Kidney glomerular epithelial cell (primary cell): ENCODE data around the gene ARHGEF4.
"Not testable (repeated sequence)": the region's sequence is repeated elsewhere in the genome, so short reads cannot be mapped to it uniquely, and the experiment has no call there.

ENCODE experiments used
- DNase-seq: peaks from one replicate; lab custom pipeline; 2025; lab: John Stamatoyannopoulos, UW

Gene ARHGEF4

DNA sequence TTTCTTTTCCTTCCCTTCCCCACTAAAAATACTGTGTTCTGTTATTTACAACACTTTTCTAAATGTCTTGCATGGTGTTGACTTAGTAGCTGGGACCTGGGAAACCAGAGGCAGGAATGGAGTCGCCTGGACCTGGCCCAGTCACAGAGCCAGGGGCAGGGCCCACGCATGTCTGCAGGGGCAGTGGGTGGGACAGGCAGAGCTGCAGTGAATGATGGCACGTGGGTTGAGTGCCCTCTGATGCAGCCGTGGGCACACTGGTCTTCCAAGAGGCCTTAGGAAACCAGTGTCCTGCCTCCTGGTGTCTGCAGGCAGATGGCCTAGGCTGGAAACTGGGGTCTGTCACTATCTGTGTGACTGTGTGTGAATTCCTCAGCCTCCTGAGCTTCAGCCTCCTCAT, 46.8 kb downstream of the ARHGEF4 start:
- DNase-seq: no peak

DNA sequence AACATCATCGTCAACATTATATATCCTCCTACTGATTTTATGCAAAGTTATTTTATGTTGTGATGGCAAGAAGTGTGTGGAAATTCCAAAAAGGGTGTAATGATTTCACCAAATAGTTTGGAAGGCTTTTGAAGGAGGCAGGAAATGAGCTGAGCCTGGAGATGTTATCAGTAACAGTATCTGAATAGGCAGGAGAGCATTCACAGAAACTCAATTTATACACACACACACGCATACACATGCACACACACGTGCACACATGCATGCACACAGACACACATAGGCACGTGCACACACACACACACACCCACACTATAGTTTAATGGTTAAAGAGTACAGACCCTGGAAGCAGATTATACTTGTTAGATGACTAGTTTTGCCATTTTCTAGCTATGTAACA, 47.3 kb downstream of the ARHGEF4 start:
- DNase-seq: no peak

DNA sequence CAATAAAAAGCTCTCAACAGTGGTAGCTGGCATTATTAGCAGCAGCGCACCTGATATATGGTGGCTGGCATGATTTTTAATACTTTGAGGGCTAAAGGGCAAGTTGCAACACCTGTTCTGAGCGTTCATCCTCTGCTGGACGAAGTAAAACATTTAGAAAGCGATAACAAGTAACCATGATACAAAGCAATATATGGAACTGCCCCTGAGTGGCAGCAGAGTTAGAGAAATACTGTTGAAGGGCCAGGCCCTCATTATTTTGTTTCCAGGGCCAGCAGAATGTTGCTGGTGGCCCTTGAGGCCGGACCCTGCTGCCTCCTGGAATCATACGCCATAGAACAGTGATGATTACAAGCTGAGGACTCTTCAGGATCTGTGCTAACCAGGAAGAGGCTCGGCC, 47.8 kb downstream of the ARHGEF4 start:
- DNase-seq: no peak

DNA sequence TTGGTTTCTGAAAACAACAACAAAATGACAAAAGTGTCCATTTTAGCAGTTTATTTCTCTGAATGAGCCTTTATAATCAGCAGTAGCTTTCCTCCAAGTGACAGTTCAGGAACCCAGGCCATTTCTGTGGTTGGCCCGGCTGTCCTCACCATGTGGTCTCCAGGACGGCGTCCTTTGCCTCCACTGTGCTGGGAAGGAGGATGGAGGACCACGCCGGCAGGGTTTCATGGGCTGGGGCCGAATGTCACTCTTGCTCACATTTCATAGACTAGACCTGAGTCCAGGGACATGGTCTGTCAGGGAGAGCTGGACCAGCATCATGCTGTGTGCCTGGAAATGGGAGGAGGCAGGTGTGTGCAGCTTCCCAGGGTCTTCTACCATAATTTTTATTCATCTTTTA, 50.9 kb downstream of the ARHGEF4 start:
- no peak for DNase-seq

DNA sequence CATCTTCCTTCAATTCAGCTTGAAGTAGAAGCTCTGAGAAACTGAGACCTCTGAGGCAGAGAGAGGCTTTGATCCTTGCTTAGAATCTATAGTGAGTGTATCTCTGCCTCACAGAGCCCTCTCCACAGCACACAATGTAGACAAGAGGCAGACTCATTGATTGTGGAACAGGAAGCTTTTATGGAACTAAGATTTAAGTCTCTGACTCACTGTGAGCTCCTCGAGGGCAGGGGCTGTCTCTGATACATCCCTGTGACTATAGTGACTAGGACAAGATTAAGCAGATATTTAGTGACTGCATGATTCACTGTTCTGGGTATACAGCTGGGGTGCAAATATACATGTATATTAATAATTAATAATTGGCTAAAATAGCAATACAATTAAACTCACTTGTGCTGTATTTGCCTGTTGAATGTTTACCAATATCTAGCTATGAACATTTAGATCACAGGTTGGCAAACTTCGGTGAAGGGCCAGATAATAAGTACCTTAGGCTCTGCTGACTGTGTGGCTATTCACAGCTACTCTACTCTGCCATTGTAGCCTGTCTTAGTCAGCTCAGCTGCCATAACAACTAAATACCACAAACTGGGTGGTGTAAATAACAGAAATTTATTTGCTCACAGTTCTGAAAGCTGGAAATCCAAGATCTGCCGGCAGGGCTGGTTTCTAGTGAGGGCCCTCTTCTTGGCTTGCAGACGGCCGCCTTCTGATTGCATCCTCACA, 54.4 kb downstream of the ARHGEF4 start:
- DNase-seq: no peak

DNA sequence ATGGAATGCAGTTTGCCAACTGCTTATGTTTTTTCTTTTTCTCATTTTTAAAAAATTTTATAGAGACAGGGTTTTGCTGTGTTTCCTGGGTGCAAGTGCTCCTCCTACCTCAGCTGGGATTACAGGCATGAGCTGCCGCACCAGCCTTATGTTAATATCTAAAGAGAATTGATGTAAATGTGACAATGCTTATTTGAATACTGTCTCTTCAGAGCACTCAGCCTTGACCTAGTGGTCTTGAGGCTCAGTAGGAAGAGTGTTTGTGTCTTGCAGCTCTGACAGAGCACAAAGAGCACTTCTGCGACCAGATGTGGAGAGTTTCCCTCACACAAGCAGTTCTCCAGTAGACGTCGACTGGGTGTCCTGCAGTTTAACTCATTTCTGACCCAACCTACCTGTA, 55.3 kb downstream of the ARHGEF4 start:
- no peak for DNase-seq

DNA sequence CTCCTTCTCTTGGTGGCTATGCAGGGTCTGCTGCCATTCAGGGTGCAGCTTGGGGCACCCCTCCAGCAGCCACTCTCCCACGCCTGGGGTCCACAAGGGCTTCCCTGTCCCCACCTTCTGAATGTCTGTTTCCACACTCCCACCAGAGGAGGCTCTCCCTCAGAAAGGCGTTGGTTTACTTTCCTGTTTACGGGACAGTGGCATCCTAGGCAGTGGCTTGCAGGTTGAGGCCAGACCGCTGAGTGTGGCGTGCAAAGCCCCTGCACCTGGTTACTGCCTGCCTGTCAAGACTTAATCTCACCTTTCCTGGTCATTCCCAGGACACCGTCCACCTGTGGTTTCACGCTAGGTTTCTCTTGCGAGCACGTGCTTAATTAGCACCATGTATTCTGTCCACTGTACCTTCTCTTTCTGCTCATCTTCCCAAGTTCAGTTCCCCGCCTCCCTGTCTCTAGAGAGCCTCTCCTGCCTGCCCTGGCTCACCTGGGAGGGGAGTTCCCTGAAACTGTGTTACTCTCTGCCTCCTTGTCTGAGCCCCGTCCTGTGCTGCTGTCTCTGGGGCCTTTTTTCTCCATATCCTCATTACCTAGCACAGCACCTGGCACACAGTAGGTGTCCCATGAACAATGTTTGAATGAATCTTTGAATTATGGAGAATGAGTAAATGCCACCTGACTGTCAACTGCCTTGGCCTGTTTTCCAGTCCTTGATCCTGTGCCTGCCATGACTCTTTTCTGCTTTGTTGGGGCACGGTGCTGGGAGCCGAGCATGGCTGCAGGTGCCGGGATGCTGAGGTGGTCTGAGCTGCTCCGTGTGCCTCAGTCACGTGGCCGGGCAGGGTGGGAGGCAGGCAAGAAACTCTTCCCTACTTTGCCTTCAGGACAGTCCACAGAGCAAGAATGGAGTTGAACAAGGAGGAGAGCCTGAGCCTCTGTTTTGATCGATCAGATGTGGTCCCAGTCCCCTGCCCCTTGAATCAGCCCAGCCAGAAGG, 56.4 kb downstream of the ARHGEF4 start:
- no peak for DNase-seq

DNA sequence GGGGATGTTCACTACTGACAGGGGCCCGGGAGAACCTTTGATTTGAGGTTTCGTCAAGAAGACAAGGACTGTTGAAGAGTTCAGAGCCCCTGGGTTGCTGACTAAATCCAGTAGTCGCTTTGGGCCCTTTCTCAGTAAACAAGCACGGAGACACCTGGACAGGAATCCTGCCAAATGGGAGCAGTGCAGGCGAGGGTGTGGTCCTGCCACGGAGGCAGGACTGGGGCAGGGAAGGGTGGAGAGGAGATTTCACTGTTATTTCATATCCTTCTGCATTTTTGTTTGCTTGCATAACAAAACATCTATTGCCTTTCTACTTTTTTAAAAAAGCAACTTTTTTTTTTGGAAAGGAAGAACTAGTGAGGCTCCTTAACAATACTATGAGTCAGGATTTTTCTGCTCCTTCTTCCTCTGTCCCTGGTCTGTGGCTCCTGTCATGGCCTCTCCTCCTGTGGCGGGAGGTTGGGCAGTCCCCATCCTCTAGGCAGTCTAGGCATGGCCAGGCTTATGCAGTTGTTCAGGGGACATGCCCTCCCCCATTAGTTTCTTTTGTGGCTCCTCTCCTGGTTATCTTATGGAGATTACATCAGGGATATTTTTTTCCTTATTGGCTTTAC, 57.7 kb downstream of the ARHGEF4 start:
- DNase-seq: no peak

DNA sequence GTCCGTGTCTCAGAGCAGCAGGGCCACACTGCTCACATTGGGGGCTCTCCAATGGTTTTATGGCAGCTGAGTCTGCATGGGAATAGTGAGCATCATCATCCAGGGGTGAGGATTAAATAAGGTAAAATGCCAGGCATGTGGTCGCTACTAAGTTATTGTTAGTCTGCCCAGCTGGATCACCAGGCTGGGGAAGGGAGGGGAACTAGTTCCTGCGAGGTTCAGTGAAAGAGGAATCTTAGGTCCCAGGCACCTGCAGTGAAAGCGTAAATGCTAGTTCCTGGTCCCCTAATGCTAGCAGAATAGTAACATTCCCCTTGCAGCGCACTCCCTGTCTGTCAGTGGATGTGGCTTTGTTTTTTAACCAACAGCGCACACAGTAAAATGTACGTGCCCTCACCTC, 60.1 kb downstream of the ARHGEF4 start:
- DNase-seq: no peak

DNA sequence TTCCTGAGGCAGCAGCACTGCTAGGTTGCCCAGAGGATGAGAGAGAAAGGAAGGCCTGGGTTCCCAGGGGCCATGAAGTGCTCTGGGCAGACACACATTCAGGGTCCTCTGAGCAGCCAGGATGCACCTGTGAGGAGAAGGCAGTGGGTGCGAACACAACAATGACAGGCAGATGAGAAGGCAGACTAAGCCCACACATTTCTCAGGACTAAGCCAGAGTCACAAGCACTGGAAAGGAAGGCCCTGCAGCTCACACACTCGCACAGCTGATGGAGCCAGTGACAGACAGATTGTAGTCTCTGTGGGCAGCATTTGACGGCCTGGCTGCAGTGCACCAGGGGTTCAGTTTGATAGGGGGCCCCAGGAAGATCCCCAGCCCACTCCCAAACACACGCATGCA, 61.8 kb downstream of the ARHGEF4 start:
- no peak for DNase-seq

DNA sequence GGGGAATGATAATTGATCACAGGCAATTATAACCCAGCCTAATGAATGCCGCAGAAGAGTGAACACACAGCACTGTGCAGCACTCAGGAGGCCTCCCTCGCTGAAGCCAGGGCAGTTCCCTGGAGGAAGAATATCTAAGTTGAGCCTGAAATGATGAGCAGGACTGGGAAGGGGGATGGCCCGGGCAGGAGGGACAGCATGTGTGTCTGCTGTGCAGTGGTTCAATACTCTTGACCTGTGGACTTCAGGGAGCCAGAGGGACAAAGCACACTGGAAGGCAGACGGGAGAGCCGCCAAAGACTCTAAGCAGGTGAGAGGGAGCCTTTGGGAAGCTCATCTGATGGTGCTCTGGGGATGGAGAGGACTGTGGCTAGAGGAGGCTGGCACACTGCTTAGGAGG, 62.6 kb downstream of the ARHGEF4 start:
- no peak for DNase-seq

DNA sequence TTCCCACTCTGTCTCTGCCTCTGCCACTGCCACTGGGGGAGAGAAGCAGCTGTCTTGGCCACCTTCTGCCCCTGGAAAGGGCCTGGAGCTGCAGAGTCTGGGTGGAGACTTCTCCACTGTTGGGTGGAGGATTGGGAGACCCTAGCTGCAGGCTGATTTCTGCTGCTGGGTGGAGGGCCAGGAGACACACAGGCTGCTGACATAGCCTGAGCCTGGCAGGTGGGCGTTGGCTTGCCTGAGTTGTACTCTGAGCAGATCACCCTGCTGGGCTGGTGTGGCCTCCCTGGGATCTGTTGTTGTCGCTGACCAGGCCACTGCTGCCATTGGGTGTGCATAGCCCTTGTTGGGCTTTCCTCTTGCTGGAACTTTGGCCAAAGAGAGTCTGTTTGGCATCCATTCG, 64.3 kb downstream of the ARHGEF4 start:
- no peak for DNase-seq

DNA sequence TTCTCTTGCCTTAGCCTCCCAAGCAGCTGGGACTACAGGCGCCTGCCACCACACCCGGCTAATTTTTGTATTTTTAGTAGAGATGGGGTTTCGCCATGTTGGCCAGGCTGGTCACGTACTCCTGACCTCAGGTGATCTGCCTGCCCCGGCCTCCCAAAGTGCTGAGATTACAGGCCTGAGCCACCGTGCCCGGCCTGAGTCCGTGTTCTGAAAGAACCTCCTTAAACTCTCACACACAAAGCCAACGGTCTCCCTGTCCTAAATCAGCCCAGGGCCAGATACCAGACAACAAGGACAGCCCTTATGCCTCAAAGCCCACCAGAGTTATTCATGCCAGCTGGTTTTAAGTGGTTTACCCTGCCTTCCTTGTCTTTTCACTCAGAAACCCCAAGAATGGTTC, 64.9 kb downstream of the ARHGEF4 start:
- not testable (repeated sequence) for DNase-seq

DNA sequence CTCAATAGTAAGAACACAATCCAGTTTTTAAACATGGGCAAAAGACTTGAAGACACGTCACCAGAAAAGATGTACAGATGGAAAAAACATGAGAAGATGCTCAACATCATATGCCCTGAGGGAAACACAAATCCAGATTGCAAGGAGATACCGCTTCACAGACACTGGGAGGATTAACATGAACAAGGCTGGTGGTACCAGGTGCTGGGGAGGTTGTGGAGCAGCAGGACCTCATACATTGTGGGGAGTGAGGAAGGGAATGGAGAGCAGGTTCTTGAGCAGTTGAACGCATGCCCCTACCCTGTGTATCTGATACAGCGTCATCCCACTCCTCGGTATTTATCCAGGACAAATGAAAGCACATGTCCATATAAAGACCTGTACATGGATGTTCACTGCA, 72.1 kb downstream of the ARHGEF4 start:
- DNase-seq: no peak

DNA sequence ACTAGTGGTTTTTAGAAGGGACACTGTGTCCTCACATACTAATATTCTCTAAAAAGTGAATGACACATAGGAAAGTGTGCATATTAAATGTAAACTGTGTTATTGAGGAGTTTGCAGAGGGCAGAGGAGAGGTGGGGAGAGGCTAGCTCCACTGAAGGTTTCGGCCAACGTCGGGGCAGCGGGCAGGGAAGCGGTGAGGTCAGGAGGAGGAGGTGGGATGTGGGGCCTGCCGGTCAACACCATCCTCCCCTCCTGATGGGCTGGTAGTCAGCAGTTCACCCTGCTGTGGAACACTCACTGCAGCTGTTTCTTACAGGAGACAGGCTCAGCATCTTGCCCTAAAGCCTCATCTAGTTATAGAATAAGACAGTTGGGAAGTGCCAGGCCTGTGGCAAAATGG, 74.2 kb downstream of the ARHGEF4 start:
- no peak for DNase-seq

DNA sequence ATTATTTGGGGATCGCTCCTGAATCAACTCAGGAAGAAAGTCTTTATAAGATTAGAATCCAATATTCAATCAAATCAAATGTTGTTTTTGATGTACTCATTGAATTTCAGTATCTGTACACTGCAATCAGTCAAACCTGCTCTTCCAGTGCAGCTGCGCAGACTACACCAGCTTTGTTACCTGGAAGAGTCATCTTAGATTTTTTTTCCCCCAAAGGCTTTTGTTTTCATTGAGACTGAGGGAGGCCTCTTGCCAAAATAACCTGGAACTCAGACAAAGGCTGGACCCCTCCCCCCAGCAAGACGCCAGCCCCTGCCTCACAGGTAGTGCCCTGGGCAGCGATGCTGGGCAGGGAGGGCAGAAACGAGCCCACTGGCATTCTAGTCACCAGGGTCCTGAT, 74.8 kb downstream of the ARHGEF4 start:
- DNase-seq: no peak

DNA sequence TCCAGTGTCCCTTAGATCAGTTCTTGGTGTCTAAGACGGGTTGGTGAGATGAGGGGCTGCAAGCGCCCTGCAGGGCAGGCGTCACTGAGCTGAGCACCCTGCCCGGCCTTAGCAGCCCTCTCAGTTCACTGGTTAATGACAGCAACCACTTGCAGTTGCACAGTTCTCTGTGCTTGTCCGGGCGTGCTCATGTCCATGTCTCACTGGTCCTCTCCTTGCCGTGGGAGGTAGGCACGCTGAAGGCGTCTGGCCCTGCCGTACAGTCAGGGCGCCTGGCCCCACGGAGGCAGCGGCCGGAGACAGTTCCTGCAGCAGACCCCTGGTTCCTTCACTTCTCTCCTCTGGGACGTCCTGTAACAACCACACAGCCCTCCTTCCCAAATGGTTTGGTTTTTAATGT, 75.3 kb downstream of the ARHGEF4 start:
- DNase-seq: no peak

DNA sequence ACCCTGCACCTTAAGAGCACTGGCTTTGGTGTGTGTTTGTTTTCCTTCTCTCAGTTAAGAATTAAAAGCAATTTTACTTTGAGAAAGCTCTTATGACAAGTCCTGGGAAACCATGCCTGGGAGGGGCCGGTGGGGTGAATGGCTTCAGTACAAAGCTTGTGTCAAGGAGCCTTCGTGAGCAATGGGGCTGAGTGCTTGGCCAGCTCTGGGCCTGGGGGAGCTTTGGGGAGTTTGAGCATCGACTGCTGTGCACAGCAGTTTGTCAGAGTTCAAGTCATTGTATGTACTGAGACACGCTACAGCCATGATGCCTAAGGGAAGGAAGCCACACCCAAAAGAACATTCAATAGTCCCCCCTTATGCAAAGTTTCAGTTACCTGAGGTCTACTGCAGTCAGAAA, 75.8 kb downstream of the ARHGEF4 start:
- no peak for DNase-seq

DNA sequence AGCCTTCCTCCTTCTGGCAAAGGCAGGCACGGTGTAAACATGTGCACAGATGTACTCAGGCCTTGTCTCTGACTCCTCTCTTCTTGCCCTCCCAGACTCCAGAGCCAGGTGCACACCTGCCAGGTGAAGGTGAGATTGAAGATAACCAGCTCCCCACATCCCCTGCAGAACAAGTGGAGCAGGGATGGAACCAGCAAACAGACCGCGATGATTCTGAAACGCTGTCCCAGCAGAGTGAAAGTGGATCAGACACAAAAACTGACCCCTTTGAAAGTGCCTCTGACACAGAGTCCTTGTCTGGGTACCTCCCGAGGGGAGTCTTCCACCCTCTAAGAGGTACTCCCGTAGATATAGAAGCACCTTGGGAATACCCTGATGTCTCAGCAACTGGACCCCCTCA, 77.2 kb downstream of the ARHGEF4 start:
- no peak for DNase-seq

DNA sequence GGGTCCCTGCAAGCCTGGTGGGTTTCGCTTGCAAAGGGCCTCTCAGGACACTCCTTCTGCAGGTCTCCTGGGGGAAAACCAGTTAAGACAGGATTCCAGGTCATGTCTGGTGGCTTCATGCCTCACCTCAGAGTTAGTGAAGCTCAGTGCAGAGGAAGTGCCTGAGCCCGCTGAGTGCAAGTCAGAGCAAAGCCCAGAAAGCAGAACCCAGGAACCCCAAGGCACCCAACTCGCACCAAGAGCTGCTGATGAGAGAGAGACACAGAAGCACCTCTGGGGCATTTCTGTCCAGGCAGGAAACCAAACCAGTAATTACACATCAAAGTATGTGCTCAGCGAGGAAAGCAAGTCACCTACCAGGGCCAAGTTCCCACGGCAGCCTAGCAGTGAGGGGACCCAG, 78.4 kb downstream of the ARHGEF4 start:
- DNase-seq: no peak

DNA sequence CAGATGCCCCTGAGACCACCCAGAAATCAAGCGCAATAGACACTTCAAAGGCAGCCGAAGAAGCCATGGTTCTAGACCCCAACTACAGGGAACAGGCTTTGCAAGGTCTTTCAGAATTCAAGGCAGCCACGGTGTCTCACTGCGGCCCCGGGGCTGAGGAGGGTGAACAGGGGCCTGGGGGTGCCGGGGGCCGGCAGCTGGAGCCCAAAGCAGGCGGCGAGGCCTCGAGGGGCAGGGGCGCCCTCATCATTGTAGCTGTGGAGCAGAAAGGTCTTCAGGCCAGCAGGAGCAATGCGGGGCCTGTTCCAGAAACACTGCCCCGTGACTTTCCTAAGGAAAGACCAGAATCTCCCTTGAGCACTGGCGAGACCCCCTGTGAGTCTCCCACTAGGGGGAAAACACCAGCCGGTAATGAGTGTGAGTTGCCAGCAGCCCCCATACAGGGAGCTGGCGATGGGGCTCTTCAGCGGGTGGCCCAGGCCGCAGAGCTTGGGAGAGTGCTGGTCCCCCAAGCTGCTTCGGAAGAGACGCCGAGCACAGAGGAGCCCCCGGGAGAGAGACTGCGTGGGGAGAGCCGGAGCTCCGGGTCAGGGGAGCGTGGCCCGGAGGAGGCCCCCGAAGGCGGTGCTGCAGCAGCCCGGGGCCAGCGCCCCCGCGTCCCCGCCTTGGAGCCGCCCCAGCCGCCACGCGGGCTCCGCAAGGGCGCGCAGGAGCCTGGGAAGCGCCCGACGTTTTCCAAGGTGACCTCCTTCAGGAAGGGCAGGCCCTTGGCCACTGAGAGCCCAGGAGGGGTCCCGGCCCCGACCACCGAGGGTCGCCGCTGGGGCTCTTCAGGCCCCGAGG, 79.1 kb downstream of the ARHGEF4 start:
- DNase-seq: no peak

DNA sequence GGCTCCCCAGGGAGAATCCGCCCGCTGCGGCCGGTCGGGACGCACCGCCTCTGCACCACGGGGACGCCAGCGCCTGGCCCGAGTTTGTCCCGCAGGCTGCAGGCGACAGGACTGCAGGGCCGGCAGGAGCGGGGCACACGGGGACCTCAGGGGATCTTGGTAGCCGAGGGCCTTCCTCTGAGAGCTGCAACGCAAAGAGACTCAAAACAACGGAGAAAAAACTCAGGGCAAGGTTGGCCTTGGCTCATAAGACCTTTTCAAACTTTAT, 79.7 kb downstream of the ARHGEF4 start:
- no peak for DNase-seq
